ENCODE results near the gene ARID3B.

ARID3B gene

GRCh38 chr15:74603789-74604705, 63.0 kb downstream of the ARID3B start:
- no peak for DNase-seq (ENCODE audit: low spot score)

- no peak for DNase-seq (ENCODE audit: low spot score)
These were observed 64.2 kb downstream of the ARID3B start for GRCh38 chr15:74604983-74605794.

- no peak for DNase-seq (ENCODE audit: low spot score)
These were observed 64.8 kb downstream of the ARID3B start for GRCh38 chr15:74605795-74606150.

- no peak for DNase-seq (ENCODE audit: low spot score)
These were observed 67.8 kb downstream of the ARID3B start for GRCh38 chr15:74608786-74609185.

- DNase-seq (ENCODE audit: low spot score), result no peak
These were observed 68.9 kb downstream of the ARID3B start for GRCh38 chr15:74609938-74610301.

- DNase-seq (ENCODE audit: low spot score), result peak; percentile 68
These were observed 69.4 kb downstream of the ARID3B start for GRCh38 chr15:74610302-74610951.

- DNase-seq (ENCODE audit: low spot score), result no peak
These were observed 70.3 kb downstream of the ARID3B start for GRCh38 chr15:74611341-74611740.

- DNase-seq (ENCODE audit: low spot score), result no peak
These were observed 70.8 kb downstream of the ARID3B start for GRCh38 chr15:74611834-74612233.

GRCh38 chr15:74612677-74613076, 71.7 kb downstream of the ARID3B start:
- no peak for DNase-seq (ENCODE audit: low spot score)

GRCh38 chr15:74613089-74613952, 72.3 kb downstream of the ARID3B start:
- no peak for DNase-seq (ENCODE audit: low spot score)

GRCh38 chr15:74613953-74614743, 73.1 kb downstream of the ARID3B start:
- no peak for DNase-seq (ENCODE audit: low spot score)

GRCh38 chr15:74614744-74615507, 73.9 kb downstream of the ARID3B start:
- peak; percentile 85 for DNase-seq (ENCODE audit: low spot score)

- peak; percentile 96 for DNase-seq (ENCODE audit: low spot score)
These were observed 74.7 kb downstream of the ARID3B start, which contains the start of gene CLK3 for GRCh38 chr15:74615508-74616365. TSS of gene CLK3 (plus strand) at chr15:74615836. CDS start at chr15:74619197, 3,361 bp downstream.

- DNase-seq (ENCODE audit: low spot score), result peak; percentile 72
These were observed 75.4 kb downstream of the ARID3B start for GRCh38 chr15:74616366-74616939.

- no peak for DNase-seq (ENCODE audit: low spot score)
These were observed 76.0 kb downstream of the ARID3B start for GRCh38 chr15:74616996-74617395.

- DNase-seq (ENCODE audit: low spot score), result no peak
These were observed 78.0 kb downstream of the ARID3B start for GRCh38 chr15:74618841-74619596.

GRCh38 chr15:74619916-74620635, 79.1 kb downstream of the ARID3B start:
- no peak for DNase-seq (ENCODE audit: low spot score)
